GM19455 (cell line): ENCODE results near the gene SLC38A8.

Experiments
- ATAC-seq: cut with Tn5 transposase; IDR thresholded peaks from one replicate; pipeline ENCODE4 v1.9.1; 2021; ENCODE audit not compliant: unreplicated experiment

The SLC38A8 gene

DNA sequence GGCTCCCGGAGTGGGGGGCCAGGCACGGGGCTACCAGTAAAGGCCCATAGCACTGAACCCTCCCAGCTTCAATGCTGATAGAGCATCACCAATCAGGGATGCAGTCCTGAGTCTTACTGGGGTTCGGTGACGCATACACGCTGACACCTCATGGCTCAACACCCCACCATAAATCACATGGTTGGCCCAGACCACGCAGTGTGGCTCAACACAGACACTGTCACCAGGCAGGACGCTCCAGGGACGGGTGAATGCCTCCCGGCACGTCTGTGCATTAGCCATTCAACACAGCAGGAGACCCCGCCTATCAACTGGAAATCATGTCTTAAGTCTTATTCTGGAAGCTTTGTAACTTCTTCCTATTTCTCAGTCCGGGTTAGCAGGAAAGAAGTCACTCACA lies 39.6 kb downstream of the SLC38A8 start:
- no peak for ATAC-seq

DNA sequence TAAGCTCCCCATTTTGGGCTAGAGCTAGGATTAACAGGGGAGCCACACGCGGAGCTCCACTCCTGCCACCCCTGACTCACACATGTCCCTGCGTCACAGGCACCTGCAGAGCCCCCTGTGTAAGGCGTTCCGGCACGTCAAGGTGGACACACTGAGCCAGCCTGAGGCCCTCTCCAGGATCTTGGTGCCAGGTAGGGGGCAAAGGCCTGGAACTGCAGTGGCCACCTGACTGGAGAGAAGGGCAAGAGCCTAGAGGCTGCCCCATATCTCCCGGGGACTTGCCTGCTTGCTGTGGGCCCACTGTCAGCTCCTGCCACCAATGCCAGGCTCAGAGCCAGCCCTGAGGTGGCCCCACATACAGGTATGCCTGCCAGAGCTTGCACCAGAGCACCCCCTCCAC lies 40.9 kb downstream of the SLC38A8 start:
- no peak for ATAC-seq

DNA sequence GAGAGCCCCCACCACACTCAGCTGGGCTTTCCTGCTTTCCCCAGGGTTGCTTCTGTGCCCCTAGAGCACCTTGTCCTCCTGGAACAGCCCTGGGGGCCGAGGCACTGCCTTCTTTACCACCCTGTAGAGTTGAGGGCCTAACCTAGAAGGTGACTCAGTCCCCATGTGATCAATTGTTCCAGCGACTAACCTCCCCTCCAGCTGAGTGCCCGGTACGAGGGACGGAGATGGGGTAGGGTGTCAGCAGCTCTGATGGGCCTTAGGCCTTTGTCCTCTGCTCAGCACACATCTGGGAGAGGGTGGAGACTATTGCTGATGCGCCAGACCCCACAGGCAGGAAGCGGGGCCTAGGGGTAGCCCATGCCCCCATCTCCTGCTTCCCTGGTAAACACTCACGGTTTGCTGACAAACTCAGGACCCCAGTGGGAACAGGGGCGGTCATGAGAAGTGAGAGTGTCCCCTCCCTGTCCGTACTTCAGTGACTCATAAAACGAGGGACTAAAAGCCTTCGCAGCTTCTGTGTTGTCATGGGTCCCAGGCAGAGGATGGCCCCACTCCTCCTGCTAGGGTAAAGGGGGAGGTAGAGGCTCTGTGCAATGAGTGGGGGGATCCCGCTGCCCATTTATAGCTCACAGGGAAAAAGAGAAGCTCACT lies 41.5 kb downstream of the SLC38A8 start:
- ATAC-seq = no peak

DNA sequence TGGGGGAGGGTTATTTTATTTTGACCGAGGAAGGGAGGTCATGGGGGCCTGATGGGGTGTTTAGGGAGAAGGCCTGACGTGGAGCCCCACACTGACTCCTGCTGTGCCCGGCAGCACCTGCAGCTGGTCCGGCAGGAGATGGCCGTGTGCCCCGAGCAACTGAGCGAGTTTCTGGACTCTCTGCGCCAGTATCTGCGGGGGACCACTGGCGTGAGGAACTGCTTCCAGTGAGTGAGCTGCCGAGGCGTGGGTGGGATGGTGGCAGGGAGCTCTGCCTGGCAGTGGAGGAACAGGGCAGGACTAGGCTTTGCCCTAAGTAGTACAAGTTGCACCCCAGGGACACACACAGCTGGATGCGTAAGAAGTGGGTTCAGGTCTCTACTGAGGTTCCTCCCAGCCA lies 44.5 kb downstream of the SLC38A8 start:
- no peak for ATAC-seq

DNA sequence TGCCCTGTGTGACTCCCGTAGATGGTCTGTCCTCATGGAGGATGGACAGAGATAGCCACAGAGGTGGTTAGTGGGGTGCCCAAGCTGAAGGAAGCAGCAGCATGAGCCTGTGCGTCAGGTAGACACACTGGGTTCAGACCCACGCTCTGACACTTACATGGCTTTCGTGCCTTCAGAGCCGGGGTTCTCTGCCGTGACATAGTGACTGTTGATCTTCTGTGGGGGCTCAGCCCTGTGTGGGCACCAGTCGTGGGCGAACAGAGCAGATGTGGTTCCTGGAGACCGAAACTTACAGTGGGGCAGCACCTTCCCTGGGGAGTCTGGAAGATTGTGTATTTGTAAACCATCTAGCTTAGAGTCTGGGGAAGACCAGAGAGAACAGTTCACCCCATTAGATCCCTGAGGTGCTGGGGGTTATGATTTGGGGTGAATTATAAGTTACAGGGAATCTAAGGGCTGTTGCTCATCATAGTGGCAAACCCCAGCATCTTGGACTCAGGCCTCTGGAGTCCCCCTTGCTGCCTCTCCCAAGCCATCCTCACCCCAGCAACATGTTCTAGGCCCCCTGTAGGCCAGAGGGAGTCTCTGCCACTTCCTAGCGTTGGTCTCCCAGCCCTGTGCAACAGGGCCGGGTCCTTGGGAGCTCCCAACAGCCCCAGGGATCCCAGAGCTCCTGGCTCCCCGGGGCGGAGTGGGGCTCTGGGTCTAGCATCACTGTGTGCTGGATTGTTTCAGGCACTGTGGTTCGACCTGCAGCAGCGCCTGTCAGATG lies 45.9 kb downstream of the SLC38A8 start:
- no peak for ATAC-seq

DNA sequence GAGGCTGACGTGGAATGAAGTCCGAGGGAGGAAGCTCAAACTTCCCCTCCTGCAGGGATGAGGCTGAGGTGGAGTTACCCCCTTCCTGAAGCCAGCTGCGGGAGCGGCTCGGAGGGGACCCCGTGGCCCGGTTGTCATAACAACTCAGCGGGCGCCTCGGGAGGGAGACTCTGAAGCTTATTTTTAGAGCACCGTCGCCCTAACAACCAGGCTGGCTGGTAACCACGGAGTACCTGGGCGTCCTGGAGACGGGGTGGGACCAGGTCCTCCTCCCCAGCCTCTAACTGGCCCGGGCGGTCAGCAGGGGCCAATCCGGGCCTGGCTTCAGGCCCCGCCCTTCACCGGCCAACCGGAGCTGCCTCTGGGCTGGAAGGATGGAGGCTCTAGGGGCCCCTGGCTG lies 46.8 kb downstream of the SLC38A8 start:
- no peak for ATAC-seq

DNA sequence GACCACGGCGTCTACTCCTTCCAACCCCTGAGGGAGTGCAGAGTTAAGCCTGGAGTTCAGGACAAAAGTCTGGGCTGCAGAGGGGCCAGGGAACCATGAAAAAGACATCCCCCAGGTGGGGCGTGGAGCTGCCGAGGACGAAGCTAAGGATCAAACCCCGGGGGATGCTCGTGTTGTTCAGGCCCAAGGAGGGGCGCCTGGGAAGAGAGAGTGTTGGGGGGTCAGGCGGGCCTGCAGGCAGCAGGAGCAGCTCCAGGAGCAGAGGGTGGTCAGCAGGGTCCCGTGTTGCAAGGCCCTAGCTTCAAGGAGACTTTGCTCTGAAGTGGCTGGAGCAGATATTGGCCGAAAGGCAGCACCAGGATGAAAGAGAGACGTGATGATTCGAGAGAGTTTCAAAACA lies 47.9 kb downstream of the SLC38A8 start:
- ATAC-seq = no peak

DNA sequence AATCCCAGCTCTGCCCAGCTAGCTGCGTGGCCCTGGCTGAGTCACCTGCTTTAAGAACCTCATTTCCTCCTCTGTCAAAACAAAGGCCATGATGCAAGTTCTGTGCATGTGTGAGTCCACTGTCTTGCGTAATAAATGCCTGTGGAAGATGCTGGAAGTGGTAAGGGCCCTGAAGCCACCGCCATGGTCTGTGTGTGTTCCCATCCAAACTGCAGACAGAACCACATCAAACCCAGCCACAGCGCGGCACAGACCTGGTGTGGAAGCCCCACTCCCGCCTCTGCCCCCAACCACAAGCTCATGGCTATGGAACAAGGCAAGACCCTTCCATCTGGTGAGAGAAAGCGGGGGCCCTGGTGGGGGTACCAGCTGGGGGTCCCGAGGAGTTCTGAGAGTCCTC lies 48.5 kb downstream of the SLC38A8 start:
- ATAC-seq = no peak

DNA sequence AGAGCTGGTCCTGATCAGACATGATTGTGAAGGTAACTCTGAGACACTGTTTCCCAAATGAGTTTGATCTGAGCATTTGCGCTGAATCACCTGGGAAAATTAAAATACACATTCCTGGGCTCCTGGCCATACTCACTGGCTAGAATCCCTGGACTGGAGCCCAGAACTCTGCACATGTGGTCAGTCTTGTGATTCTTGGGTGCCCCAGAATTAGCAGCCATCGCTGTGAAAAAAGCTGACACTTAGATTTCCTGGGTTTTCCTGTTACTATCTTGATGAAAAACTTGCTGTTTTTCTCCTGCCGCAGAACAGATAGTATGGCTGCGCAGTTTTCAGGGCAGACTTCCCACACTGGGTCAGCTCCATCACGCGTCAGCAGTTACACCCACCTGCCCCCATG lies 50.0 kb downstream of the SLC38A8 start:
- no peak for ATAC-seq

DNA sequence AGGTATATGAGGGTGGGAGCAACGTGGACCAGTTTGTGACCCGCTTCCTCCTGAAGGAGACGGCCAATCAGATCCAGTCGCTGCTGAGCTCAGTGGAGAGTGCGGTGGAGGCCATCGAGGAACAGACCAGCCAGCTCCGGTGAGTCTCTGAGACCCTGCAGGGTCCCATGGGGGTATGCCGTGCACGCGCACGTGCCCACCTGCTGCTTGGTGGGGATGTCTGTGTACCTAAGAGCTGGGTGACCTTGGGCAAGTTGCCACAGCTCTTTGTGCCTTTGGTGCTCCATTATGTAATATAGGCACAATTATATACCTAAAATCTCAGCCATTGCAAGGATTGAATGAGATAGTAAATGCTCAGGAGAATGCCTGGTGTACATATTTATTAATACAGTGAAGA lies 52.1 kb downstream of the SLC38A8 start:
- no peak for ATAC-seq

DNA sequence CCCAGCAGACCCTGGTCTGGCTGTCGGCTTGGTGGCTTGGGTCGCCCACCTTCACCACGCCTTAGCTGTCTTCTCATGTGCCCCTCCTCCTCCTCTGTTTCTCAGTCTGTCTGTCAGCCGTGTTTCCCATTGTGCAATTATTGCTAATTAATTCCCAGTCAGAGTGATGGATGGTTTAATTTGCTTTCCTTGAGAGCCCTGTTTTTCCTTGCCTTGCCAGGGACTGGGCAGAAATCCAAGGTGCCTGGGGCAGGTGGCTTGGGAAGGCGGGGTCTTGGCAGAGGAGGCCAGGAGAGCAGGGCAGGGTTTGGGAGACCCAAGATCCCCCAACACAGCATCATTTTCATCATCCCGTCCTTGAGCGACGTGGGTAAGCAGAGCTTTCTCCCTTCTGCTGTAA lies 53.3 kb downstream of the SLC38A8 start:
- ATAC-seq = no peak

DNA sequence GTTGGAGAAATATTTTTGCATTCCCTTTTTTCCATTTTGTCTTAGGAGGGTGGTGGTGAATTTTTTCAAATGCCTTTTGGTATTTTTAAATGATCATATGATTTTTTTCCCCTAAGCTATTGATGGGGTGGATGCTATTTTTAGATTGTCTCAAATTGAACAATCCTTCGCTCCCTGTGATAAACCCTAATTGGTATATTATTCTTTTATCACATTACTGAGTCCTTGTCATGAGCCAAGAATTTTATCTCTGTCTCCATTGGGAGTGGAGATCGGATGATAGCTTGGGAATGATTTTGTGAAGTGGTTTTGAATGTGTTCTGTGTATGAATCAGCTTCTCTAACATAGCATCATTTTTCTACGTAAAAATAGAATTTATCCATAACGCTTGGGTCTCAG lies 59.1 kb downstream of the SLC38A8 start:
- ATAC-seq = no peak

DNA sequence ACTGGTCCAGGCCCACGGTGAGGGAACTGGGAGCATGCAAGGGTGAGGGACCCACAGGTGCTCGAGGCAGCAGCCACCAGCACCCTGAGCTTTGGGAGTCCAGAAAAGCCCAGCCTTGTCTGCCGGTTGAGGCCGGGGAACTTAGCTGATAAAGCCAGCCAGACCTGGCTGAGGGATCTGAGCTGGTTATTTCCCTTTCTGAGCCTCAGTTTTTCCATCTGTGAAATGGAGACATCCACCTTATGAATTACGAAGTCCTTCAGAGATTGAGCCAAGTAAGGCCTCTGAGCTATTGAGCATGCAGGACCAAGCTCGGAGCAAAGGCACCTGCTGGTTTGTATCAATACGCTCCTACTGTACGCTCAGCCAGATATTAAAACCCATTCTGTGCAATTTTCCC lies 60.8 kb downstream of the SLC38A8 start:
- no peak for ATAC-seq

DNA sequence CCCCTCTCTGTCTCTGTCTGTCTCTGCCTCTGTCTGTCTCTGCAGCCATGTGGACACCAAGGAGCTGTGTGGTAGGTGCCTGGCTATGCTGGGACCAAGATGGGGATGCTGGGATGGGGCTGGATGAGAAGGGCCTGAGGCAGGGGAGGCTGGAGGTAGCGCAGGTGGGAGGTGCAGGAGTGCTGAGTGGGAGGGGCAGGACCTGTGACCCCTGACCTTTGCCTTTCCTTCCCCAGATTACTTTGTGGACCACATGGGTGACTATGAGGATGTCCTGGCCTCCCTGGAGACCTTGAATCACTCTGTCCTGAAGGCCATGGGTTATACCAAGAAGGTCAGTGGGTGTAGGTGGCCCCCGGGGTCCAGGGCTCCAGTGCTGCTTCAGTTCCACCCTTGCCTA lies 61.8 kb downstream of the SLC38A8 start:
- ATAC-seq = no peak

DNA sequence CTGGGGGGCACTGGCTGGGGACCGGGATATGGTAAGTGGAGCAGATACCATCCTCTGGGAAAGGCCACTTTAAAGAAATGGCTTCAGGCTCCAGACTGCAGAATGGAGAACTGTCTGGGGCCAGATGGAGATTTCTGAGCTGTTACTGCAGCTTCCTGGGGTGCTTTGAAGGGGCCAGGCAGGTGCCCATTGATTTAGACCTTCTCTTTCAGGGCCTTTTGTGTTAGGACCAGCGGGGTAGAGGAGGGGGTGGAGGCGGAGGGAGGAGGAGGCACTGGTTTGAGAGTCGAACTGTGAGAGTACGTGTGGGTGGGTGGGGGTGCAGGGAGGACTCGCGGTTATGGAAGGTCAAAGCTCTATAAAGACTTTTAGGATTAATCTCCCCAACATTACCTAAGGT lies 63.2 kb downstream of the SLC38A8 start:
- ATAC-seq = no peak

DNA sequence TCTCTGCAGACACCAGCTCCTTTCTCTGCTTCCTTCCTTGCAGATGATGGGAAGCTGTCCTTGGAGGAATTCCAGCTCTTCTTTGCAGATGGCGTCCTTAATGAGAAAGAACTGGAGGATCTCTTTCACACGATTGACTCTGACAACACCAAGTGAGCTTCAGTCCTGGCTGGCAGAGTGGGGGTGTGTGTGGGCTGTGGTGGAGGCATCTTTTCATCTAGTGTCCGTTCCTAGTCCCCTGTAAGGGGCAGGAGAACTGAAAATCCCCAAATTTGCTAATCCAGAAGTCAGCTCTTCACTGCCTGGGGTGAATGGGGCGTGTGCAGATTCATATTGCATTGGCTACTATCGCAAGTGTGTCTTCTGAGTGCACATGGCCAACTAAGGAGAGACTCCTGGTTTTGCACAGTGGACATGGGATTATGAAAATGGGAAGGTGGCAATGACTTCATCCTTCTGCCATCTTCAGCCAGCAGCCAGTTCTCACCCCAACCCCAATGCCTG lies 64.1 kb downstream of the SLC38A8 start:
- ATAC-seq = no peak

DNA sequence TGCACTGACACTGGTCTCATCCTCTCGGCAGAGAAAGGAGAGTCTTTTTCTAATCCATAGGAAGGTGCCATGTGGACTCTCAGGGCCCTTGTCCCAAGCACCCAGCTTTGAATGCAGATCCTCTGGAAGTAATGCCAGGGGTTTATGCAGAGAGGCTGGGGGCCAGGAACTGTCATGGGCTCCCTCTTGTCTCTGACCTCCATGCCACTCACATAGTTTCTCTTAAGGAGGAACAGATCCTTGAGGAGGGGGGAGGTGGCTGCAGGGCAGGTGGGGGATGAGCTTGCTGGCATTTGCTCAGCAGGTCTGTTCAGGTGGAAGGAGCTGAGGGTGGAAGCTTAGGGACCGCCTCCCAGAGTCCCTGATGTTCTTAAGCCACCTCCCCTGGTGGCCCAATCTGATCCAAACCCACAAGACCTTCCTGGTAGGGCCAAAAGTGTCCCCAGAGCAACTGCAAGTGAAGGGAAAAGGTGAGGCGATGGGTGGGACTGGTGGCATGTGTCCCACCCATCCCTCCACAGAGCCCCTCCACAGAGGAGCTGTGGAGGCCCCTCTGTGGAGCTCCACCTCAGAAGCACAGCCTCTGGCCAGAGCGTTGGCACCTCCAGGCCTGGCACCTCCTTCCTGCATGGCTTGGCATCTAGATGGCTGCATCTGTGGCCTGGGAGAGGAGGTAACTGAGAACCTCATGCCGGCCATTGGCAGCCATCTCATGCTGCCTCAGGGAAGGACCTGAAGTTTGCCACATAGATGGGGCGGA lies 65.4 kb downstream of the SLC38A8 start:
- ATAC-seq = no peak

DNA sequence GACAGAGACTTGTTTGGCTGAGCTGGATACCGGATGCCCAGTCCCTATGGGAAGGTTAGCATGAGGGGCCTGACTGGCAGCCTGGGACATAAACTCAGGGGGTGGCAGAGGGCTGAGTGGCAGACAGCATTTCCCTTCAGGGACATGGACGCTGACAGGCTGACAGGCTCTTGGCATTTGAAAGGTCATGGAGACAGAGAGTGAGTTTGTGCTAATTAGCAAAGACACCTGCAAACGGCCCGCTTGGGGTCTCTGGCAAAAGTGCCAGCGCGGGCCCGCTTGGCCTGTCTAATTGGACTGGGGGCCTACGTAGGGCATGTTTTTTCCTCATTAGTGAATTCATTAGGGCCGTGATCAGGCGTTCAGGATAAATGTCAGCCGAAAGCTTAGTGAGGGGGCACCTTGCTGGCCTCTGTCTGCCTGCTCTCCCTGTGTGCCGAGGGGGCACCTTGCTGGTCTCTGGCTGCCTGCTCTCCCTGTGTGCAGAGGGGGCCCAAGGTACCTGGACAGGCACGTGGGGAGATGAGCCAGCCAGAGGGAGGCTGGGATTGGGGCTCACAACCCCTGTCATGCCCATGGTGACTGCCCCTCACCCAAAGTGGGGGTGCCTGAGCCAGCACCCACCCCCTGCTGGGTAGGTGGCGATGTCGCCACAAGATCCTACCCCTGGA lies 66.9 kb downstream of the SLC38A8 start:
- no peak for ATAC-seq

DNA sequence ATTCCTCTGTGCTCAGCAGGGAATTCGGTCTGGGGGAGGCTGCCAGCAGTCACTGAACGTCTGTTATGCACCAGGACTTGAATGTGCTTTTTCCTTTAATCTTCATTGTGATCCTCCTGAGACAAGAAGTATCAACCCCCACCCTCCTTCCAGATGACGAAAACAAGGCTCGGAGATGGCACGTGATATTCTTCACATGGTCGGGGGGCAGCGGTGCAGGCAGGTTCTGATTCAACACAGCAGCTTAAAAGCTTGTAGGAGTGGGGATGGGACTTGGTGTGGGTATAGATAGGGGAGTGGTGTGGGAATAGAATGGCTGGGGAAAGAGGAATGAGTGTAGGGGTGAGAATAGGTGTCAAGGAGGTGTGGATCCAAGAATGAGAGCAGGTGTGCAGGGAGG lies 68.1 kb downstream of the SLC38A8 start:
- no peak for ATAC-seq

DNA sequence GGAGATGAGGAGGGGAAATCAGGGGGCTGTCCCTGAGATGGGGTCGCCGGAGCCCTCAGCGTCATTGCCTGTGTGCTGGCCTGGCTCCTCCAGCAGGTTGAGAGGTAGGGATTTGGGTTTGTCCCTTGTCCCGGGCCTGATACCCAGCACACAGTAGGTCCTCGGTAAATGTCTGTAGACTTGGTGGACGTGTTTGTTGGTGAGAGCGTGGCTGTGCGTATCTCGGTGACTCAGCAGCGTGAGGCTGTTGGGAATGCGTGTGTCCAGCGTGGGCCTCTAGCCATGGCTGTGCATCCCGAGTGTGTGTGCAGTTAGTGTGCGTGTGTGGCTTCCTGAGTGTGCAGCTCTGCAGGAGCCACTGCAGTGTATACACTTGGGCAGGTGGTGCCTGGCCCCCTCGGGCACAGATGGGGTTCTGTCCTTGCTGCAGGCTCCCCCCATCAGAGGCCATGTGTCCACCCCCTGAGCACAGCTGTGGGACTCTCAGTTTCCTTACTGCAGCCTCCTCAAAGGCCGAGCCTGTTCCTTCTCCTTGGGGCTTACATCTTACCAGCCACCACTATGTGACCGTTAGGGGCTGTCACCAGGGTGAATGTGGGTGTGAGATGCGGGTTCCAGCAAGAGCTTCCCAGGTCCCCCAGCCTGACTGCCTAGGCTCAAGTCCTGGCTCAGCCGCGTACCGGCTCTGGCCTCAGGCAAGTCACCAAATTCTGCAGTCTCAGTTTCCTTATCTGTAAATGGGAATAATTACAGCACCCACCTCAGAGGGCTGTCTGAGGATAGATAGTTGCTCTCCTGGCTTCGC lies 68.8 kb downstream of the SLC38A8 start:
- no peak for ATAC-seq

DNA sequence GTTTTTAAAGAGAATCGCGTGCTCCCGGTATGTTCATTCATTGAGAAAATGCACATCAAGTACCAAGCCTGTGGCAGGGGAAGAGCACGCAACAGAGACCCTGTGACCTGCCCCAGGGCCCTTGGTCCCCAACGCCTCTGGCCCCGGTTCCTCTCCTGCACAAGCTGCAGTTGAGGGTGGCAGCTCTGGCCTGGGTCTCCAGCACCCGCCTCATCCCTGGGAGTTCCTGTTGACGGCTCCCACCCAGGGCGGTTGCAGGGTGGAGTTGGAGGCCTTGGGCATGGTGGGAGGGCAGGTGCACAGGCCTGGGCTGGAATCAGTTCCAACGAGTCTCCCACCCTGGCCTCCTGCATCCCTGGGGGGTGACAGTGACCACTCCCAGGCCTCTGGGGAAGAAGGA lies 69.5 kb downstream of the SLC38A8 start:
- ATAC-seq = no peak
